NCI-H2029 (cell line): ENCODE data around the gene TAS1R3.

Experiments used
- DNase-seq: peaks from one replicate; lab custom pipeline; 2025; lab: John Stamatoyannopoulos, UW

TAS1R3 gene

GRCh38 chr1:1371746-1372711 lies 40.9 kb downstream of the TAS1R3 start:
- peak; percentile 35 for DNase-seq

GRCh38 chr1:1373051-1373814 lies 42.2 kb downstream of the TAS1R3 start:
- no peak for DNase-seq

- no peak for DNase-seq
Observed at GRCh38 chr1:1373815-1374588, 42.9 kb downstream of the TAS1R3 start.

GRCh38 chr1:1374589-1374928 lies 43.5 kb downstream of the TAS1R3 start:
- DNase-seq: no peak

GRCh38 chr1:1374929-1375662 lies 44.0 kb downstream of the TAS1R3 start, which contains the start of gene AURKAIP1:
TSS of gene AURKAIP1 (minus strand) at chr1:1375207. CDS start at chr1:1374756, 451 bp downstream.
- peak; percentile 99 for DNase-seq

GRCh38 chr1:1376551-1377226 lies 45.6 kb downstream of the TAS1R3 start:
- no peak for DNase-seq

GRCh38 chr1:1377540-1378205 lies 46.6 kb downstream of the TAS1R3 start:
- DNase-seq: no peak

- DNase-seq: no peak
Observed at GRCh38 chr1:1380860-1381259, 49.8 kb downstream of the TAS1R3 start.

- DNase-seq: no peak
Observed at GRCh38 chr1:1381294-1381693, 50.2 kb downstream of the TAS1R3 start.
